ENCODE results near the gene FGF22. TPM values are rescaled to one million over a fixed set of nuclear protein-coding genes. Genes with fewer than 3 reads are reported as not detected.

Gene FGF22
- total RNA-seq, 1 donor, result 0.27 TPM

DNA sequence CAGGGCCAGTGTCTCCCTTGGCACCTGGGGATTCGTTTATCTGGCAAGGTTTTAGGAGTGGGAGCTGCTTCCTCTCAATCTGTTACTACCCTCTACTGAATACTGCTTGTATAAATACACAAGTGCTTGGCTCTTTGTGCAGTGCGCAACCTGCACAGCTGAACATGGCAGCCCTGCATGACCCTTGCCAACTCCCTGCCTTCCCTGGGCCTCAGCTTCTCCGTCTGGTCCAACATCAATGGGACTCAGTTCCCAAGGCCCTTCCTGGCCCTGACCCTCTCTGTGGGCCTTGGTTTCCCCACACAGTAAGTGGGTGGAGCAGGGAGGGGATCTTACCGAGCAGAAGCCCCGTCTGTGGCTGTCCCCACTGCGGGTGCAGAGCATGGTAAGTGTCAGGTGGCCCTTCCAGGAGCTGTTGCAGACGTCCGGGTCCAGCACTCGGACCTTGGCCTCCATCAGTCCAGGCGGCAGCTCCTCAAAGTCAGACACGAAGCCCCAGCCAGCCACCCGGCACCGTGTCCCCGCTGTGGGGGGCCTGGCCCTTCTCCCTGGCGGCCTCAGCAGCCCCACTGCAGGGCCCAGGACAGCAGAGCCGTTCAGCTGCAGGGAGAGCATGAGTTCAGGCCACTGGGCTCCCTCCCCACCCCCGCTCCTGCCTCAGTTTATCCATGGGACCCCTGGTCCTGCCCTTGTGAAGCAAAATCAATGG, 47.1 kb downstream of the FGF22 start:
- H3K4me3 ChIP-seq (ENCODE audit: low read depth, low read length), result no peak overlapping the region
- TF ChIP-seq CTCF (IDR thresholded peaks at IDR 0.05; ENCODE audit: insufficient read depth, low read length), result no peak
- DNase-seq (ENCODE audit: low read depth), result no peak

DNA sequence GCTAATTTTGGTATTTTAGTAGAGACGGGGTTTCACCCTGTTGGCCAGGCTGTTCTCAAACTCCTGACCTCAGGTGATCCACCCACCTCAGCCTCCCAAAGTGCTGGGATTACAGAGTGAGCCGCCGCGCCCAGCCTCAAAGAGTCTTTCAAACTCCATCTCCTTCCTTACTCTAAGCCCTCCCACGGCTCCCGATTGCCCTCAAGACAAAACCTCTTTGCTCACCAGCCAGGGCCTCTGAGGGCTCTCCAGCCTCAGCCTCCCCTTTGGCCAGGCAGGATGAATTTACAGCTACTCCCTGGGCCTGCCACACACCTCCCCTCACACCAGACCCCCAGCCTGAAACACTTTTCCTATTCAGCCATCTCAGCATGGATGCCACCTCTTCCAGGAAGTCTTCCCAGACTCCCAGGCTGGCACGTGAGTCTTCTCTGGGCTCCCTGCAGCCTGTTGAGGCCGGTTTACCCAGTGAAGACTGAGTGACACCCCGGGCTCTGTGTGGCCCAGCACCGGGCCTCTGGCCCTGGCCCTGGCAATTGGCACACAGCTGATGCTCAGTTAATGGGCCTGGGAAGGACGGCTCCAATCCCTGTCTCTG, 48.0 kb downstream of the FGF22 start:
- TF ChIP-seq CTCF (IDR thresholded peaks at IDR 0.05; ENCODE audit: insufficient read depth, low read length), result no peak
- H3K4me3 ChIP-seq (ENCODE audit: low read depth, low read length), result no peak overlapping the region
- no peak for DNase-seq (ENCODE audit: low read depth)

DNA sequence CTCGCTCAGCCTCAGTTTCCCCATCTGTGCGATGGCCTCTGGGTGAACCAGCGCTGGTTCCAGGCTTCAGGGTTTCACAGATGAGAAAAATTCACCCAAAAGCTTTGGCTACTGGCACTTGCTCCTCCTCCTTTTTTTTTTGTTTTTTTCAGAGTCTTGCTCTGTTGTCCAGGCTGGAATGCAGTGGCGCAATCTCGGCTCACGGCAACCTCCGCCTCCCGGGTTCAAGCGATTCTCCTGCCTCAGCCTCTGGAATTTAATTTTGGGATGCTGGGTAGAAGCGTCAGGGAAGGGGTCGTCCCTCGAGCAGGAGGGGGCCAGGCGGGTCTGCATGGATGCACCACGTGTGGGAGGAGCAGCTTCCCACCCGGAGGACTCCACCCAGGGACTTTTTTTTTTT, 48.5 kb downstream of the FGF22 start:
- H3K4me3 ChIP-seq (ENCODE audit: low read depth, low read length), result no peak overlapping the region
- peak; percentile 64 for DNase-seq (ENCODE audit: low read depth)
- no peak for TF ChIP-seq CTCF (IDR thresholded peaks at IDR 0.05; ENCODE audit: insufficient read depth, low read length)

GRCh38 chr19:688992-689391, 49.3 kb downstream of the FGF22 start:
- DNase-seq (ENCODE audit: low read depth), result no peak
- H3K4me3 ChIP-seq (ENCODE audit: low read depth, low read length), result no peak overlapping the region
- TF ChIP-seq CTCF (IDR thresholded peaks at IDR 0.05; ENCODE audit: insufficient read depth, low read length), result no peak

GRCh38 chr19:690203-690602, 50.5 kb downstream of the FGF22 start:
- no peak for TF ChIP-seq CTCF (IDR thresholded peaks at IDR 0.05; ENCODE audit: insufficient read depth, low read length)
- no peak for DNase-seq (ENCODE audit: low read depth)

More at GRCh38 chr19:690203-690602, 50.5 kb downstream of the FGF22 start:
- no peak overlapping the region for H3K4me3 ChIP-seq (ENCODE audit: low read depth, low read length)

Other genes with a start within 250 kb of the FGF22 start
- not detected in 2 replicates for gene C2CD4C, start 230.7 kb upstream of the FGF22 start, total RNA-seq (ENCODE audit: low replicate concordance)
- gene SHC2, start 178.8 kb upstream of the FGF22 start, total RNA-seq (ENCODE audit: low replicate concordance), result 0.81 and 3.3 TPM in 2 replicates
- gene MADCAM1, start 143.4 kb upstream of the FGF22 start, total RNA-seq (ENCODE audit: low replicate concordance), result 0.16 and 0.18 TPM in 2 replicates
- 25.2 and 56.4 TPM in 2 replicates for gene TPGS1, start 132.4 kb upstream of the FGF22 start, total RNA-seq (ENCODE audit: low replicate concordance)
- gene CDC34, start 108.1 kb upstream of the FGF22 start, total RNA-seq (ENCODE audit: low replicate concordance), result 31.0 and 65.8 TPM in 2 replicates
- not detected in 2 replicates for gene GZMM, start 95.8 kb upstream of the FGF22 start, total RNA-seq (ENCODE audit: low replicate concordance)
- gene BSG, start 67.3 kb upstream of the FGF22 start, total RNA-seq (ENCODE audit: low replicate concordance), result 151 and 239 TPM in 2 replicates
- 0.08 and 0.63 TPM in 2 replicates for gene HCN2, start 50.0 kb upstream of the FGF22 start, total RNA-seq (ENCODE audit: low replicate concordance)
- 13.5 and 22.0 TPM in 2 replicates for gene POLRMT, start 6.3 kb upstream of the FGF22 start, total RNA-seq (ENCODE audit: low replicate concordance)
- 24.5 and 28.9 TPM in 2 replicates for gene RNF126, start 23.3 kb downstream of the FGF22 start, total RNA-seq (ENCODE audit: low replicate concordance)
- gene FSTL3, start 36.5 kb downstream of the FGF22 start, total RNA-seq (ENCODE audit: low replicate concordance), result 14.8 and 148 TPM in 2 replicates
- not detected in 2 replicates for gene PRSS57, start 55.6 kb downstream of the FGF22 start, total RNA-seq (ENCODE audit: low replicate concordance)
- 5.7 and 198 TPM in 2 replicates for gene PALM, start 69.1 kb downstream of the FGF22 start, total RNA-seq (ENCODE audit: low replicate concordance)
- gene MISP, start 111.2 kb downstream of the FGF22 start, total RNA-seq (ENCODE audit: low replicate concordance), result 0.09 TPM in 1 of 2 replicates, not detected in the other
- gene PTBP1, start 157.6 kb downstream of the FGF22 start, total RNA-seq (ENCODE audit: low replicate concordance), result 30.9 and 121 TPM in 2 replicates
- gene PLPPR3, start 182.1 kb downstream of the FGF22 start, total RNA-seq (ENCODE audit: low replicate concordance), result 0.18 and 0.33 TPM in 2 replicates
- gene AZU1, start 188.0 kb downstream of the FGF22 start, total RNA-seq (ENCODE audit: low replicate concordance), result not detected in 2 replicates
- not detected in 2 replicates for gene PRTN3, start 201.1 kb downstream of the FGF22 start, total RNA-seq (ENCODE audit: low replicate concordance)
- 0.09 and 2.9 TPM in 2 replicates for gene ELANE, start 212.4 kb downstream of the FGF22 start, total RNA-seq (ENCODE audit: low replicate concordance)
- 25.8 and 161 TPM in 2 replicates for gene CFD, start 219.8 kb downstream of the FGF22 start, total RNA-seq (ENCODE audit: low replicate concordance)

Measured in fibroblast of the aortic adventitia (primary cell).